GM12878 (cell line): Measurements from ENCODE around the gene ZNF618. TPM values are rescaled to one million over a fixed set of nuclear protein-coding genes. Genes with fewer than 3 reads are reported as not detected.

Experiments used
- ATAC-seq: fragments of 200-7000 bp; cut with Tn5 transposase; 3 replicates; pipeline ENCODE4 v1.9.1; 2020; ENCODE audit warnings: mild to moderate bottlenecking, moderate library complexity
- BruUV-seq: library from RNA; stranded (reverse); fragments of 400-500 nt; replicated peaks from 2 replicates; lab custom pipeline; 2021; lab: Mats Ljungman, UMichigan
- CTCF ChIA-PET: fragments of 300-600 bp; sonication (Branson Sonifier 250); formaldehyde crosslinking; extraction: SDS; loops from one replicate; lab custom pipeline; 2021; ENCODE audit warnings: inconsistent platforms; lab: Yijun Ruan, JAX
- POLR2A ChIA-PET: fragments of 350-600 bp; formaldehyde crosslinking; extraction: SDS; loops from one replicate; lab custom pipeline; 2021; ENCODE audit warnings: inconsistent platforms; lab: Charles Lee
- RAD21 ChIA-PET: fragments of 300-600 bp; sonication (Branson Sonifier 250); formaldehyde crosslinking; loops from one replicate; lab custom pipeline; 2023; ENCODE audit warnings: antibody characterized with exemption; ENCODE audit not compliant: unreplicated experiment; lab: Charles Lee
- SMC1A ChIA-PET: fragments of 300-600 bp; sonication (Branson Sonifier 250); formaldehyde crosslinking; loops from one replicate; lab custom pipeline; 2023; ENCODE audit not compliant: unreplicated experiment, uncharacterized antibody; lab: Charles Lee
- DNase-seq: peaks from one replicate; pipeline ENCODE4 v3.0.0-alpha.2; 2011; ENCODE audit warnings: low read depth, low spot score
- FAIRE-seq: peaks from 3 replicates; lab custom pipeline; 2011; peaks lifted over from hg19 to GRCh38; lab: Jason Lieb, UNC
- H2AFZ ChIP-seq: 2 replicates; pipeline ENCODE4 v1.6.0; 2011; ENCODE audit warnings: low read depth, low read length, control low read depth; ENCODE audit not compliant: control insufficient read depth
- H3K27ac ChIP-seq: 2 replicates; pipeline ENCODE4 v1.5.1; 2011; ENCODE audit warnings: control low read depth; ENCODE audit not compliant: control insufficient read depth, insufficient read depth
- H3K27me3 ChIP-seq, 2 experiments: replicated peaks in 1 of 2; 2 replicates each; pipeline versions ENCODE4 v1.6.0 to v1.6.1; 2011; ENCODE audit warnings: low read length in 1 of 2; ENCODE audit not compliant: control insufficient read depth in 2 of 2, insufficient read depth in 2 of 2
- H3K36me3 ChIP-seq, 2 experiments: 2 replicates each; pipeline ENCODE4 v1.5.1; 2011; ENCODE audit warnings: low read length in 1 of 2; ENCODE audit not compliant: control insufficient read depth in 2 of 2, insufficient read depth in 2 of 2
- H3K4me1 ChIP-seq: 2 replicates; pipeline ENCODE4 v1.6.1; 2011; ENCODE audit warnings: mild to moderate bottlenecking, low read length, moderate library complexity, mixed read lengths; ENCODE audit not compliant: control insufficient read depth, insufficient read depth
- H3K4me2 ChIP-seq: 2 replicates; pipeline ENCODE4 v1.6.0; 2011; ENCODE audit warnings: control low read depth; ENCODE audit not compliant: control insufficient read depth, insufficient read depth
- H3K4me3 ChIP-seq: fragments of 200-600 bp; sonication (generic); 2 replicates; pipeline ENCODE4 v1.5.1; 2016
- H3K79me2 ChIP-seq: 2 replicates; pipeline ENCODE4 v1.6.0; 2011; ENCODE audit warnings: low read length; ENCODE audit not compliant: control insufficient read depth, insufficient read depth
- H3K9ac ChIP-seq: 2 replicates; pipeline ENCODE4 v1.8.0; 2011; ENCODE audit warnings: low read length, control low read depth, mixed read lengths; ENCODE audit not compliant: control insufficient read depth, insufficient read depth
- H3K9me3 ChIP-seq: replicated peaks from 3 replicates; pipeline ENCODE4 v1.5.1; 2011; ENCODE audit warnings: mild to moderate bottlenecking, low read length; ENCODE audit not compliant: control insufficient read depth, insufficient read depth
- H4K20me1 ChIP-seq: 2 replicates; pipeline ENCODE4 v1.6.0; 2011; ENCODE audit not compliant: control insufficient read depth, insufficient read depth
- CHD4 ChIP-seq: fragments of 200-600 bp; sonication (generic); IDR thresholded peaks from 2 replicates; pipeline ENCODE4 v1.6.1; 2016; ENCODE audit warnings: mild to moderate bottlenecking
- EP300 ChIP-seq, 2 experiments: fragments of 150-350 bp in 1 of 2; IDR thresholded peaks; 2 replicates each; pipeline ENCODE4 v1.6.1; 2011 to 2012; ENCODE audit warnings: low read depth in 2 of 2, low read length in 2 of 2, borderline replicate concordance in 1 of 2, improper control_type of control experiment in 1 of 2, inconsistent platforms in 1 of 2; ENCODE audit not compliant: control insufficient read depth in 1 of 2
- ESRRA ChIP-seq: IDR thresholded peaks from 2 replicates; pipeline ENCODE4 v1.6.1; 2012; ENCODE audit warnings: mild to moderate bottlenecking, low read length, improper control_type of control experiment
- FOXM1 ChIP-seq: IDR thresholded peaks from 2 replicates; pipeline ENCODE4 v1.6.1; 2012; ENCODE audit warnings: low read depth, mild to moderate bottlenecking, inconsistent platforms, low read length, moderate library complexity
- HDAC6 ChIP-seq: fragments of 200-600 bp; sonication (generic); IDR thresholded peaks from one replicate; pipeline ENCODE4 v1.8.0; 2017; ENCODE audit warnings: antibody characterized with exemption; ENCODE audit not compliant: unreplicated experiment
- PKNOX1 ChIP-seq: fragments of 450-650 bp; IDR thresholded peaks from 2 replicates; pipeline ENCODE4 v1.6.1; 2016; ENCODE audit warnings: mild to moderate bottlenecking
- POLR2AphosphoS2 ChIP-seq: IDR thresholded peaks from 2 replicates; pipeline ENCODE4 v1.6.1; 2011; ENCODE audit warnings: low read depth, mild to moderate bottlenecking, low read length, improper control_type of control experiment, moderate library complexity
- RFX5 ChIP-seq: IDR thresholded peaks from 2 replicates; pipeline ENCODE4 v1.6.1; 2011; ENCODE audit warnings: low read depth, low read length, improper control_type of control experiment
- SUZ12 ChIP-seq: fragments of 200-600 bp; sonication (generic); IDR thresholded peaks from one replicate; pipeline ENCODE4 v1.6.1; 2018; ENCODE audit warnings: antibody characterized with exemption, mild to moderate bottlenecking; ENCODE audit not compliant: unreplicated experiment
- TCF12 ChIP-seq: IDR thresholded peaks from 2 replicates; pipeline ENCODE4 v1.6.1; 2011; ENCODE audit warnings: low read depth, mild to moderate bottlenecking, low read length
- YBX1 ChIP-seq: fragments of 450-650 bp; IDR thresholded peaks from 2 replicates; pipeline ENCODE4 v1.6.1; 2016; ENCODE audit warnings: antibody characterized with exemption
- ZBTB40 ChIP-seq: fragments of 450-650 bp; IDR thresholded peaks from 2 replicates; pipeline ENCODE4 v1.6.1; 2016; ENCODE audit warnings: mild to moderate bottlenecking, moderate library complexity, borderline replicate concordance
- WGBS: methylation state at CpG from one replicate; pipeline ENCODE4 v1.1.6; 2016; ENCODE audit warnings: low lambda C conversion rate; ENCODE audit not compliant: insufficient replicate concordance, insufficient coverage; ENCODE audit errors: missing lambda C conversion rate; 5-methylcytosine and 5-hydroxymethylcytosine counted together
- in situ Hi-C: fragments of 300-500 bp; cut with MboI; formaldehyde crosslinking; loops from 9 replicates; pipeline ENCODE4 v1.14.3; 2018; ENCODE audit warnings: mixed read lengths
- intact Hi-C: fragments of 100-400 bp; cut with micrococcal nuclease; formaldehyde crosslinking; loops from one replicate; pipeline ENCODE4 v1.14.2; 2022; ENCODE audit not compliant: unreplicated experiment
- polyA plus RNA-seq, 11 experiments: library from polyadenylated mRNA; depleted of rRNA in 4 of 11; unstranded in 6 of 11; stranded (reverse) in 5 of 11; fragments of >200 nt; fragmentation: Nextera tagmentation in 4 of 11; fragmentation: Illumina TruSeq in 1 of 11; extraction: Ambion mirVana in 4 of 11; extraction: Trizol in 1 of 11; gene quantifications; 1 replicate in 1 of 11; 2 replicates in 10 of 11; pipeline versions ENCODE4 v1.2.1 to v1.2.3, GENCODE V29; 2011 to 2016; ENCODE audit warnings: inconsistent platforms in 2 of 11, missing spikeins in 2 of 11, low read depth in 1 of 11
- total RNA-seq, 4 experiments: library from RNA; depleted of rRNA in 3 of 4; stranded (reverse); fragments of >200 nt in 3 of 4; fragmentation: Illumina TruSeq in 1 of 4; extraction: Trizol in 1 of 4; gene quantifications; 2 replicates each; pipeline versions ENCODE4 v1.2.1 to v1.2.3, GENCODE V29; 2013 to 2021

ZNF618 gene
- total and polyA plus RNA-seq, 10 of the 15 experiments (the other 5 are each of a cell fraction or from before 2014, with no cell fraction given), result 0.01 to 0.24 (median 0.06) TPM; not detected in 2

DNA sequence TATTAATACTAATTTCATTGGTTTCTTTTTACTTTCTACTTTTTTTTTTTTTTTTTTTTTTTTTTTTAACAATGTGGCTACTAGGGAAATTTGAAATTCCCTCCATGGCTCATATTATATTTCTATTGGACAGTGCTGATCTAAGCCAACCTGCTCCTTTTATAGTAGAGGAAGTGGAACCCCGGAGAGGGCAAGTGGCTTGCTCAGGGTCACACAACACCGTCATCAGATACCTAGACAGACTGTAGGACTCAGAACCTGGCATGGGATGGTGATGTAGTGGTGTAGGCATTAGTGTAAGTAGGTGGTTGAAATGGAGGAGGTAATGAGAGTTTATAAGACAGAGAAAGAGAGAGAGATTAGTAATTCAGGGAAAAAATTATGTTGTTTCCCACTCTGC is 10.8 kb downstream of the ZNF618 start (continued):
- no peak for TF ChIP-seq ZBTB40
- TF ChIP-seq FOXM1, result no peak
- TF ChIP-seq HDAC6, result no peak
- TF ChIP-seq CHD4, result no peak
- no peak for TF ChIP-seq SUZ12
- no peak for TF ChIP-seq EP300 (IDR thresholded peaks at IDR 0.05; ENCODE audit: borderline replicate concordance in 1 of 2, control insufficient read depth in 1 of 2, low read depth in 2 of 2, low read length in 2 of 2)
- TF ChIP-seq PKNOX1, result no peak

GRCh38 chr9:113887436-113887835 is 11.3 kb downstream of the ZNF618 start:
- in situ Hi-C loops, result no loop called here
- SMC1A ChIA-PET, result no interaction called here
- Histone ChIP-seq H3K27me3 (no peaks in the 10 kb centered on the region), H3K9ac (no peak overlapping the region), H3K79me2 (no peaks in the 10 kb centered on the region), H3K9me3 (no peaks in the 10 kb centered on the region; the same call in 2 of the 3 replicates), H4K20me1 (no peaks in the 10 kb centered on the region), H3K4me2 (no peak overlapping the region), H3K4me1 (0 out of 2 replicates have a peak, but pooled peaks cover 3% of the 10 kb centered on the region), H3K36me3 (no peaks in the 10 kb centered on the region), H2AFZ (no peak overlapping the region), H3K4me3 (no peak overlapping the region), H3K27ac (no peak overlapping the region)
- TF ChIP-seq TCF12, result no peak
- no peak for TF ChIP-seq YBX1
- no peak for TF ChIP-seq POLR2AphosphoS2
- TF ChIP-seq RFX5, result no peak
- no peak for TF ChIP-seq ESRRA
- FAIRE-seq, result no peak
- no peak for ATAC-seq
- RAD21 ChIA-PET, result interaction anchor here (0.7 kb wide), 1 partner anchor 76 kb away, joined by 3 read pairs; no protein-coding TSS in a partner anchor
- intact Hi-C loops, result no loop called here
- POLR2A ChIA-PET, result no interaction called here
- no peak for DNase-seq
- 66% methylated on average over 5 of the region's 5 CpGs for WGBS
- CTCF ChIA-PET, result no interaction called here
- no TSS peak for BruUV-seq
